Stimulated activated CD8-positive, alpha-beta memory T cell treated with anti-CD3 and anti-CD28 coated beads, Interleukin-7, amount 100 ng/mL, for 4 hours (primary cell): ENCODE results near the gene CCL17.

Experiments
- DNase-seq, 2 donors: peaks; one replicate each; pipeline ENCODE4 v3.0.0-alpha.2; 2020; ENCODE audit warnings: low read depth in 2 of 2

The CCL17 gene

GRCh38 chr16:57377080-57377841 is 27.3 kb upstream of the CCL17 start:
- peak in 1 of 2 donors; percentile 12 for DNase-seq

GRCh38 chr16:57379579-57379978 is 25.0 kb upstream of the CCL17 start:
- DNase-seq: no peak

- DNase-seq: no peak
Measured at GRCh38 chr16:57380671-57381462, 23.7 kb upstream of the CCL17 start.

- DNase-seq: no peak
Measured at GRCh38 chr16:57381791-57382534, 22.6 kb upstream of the CCL17 start.

- DNase-seq: no peak
Measured at GRCh38 chr16:57382535-57383275, 21.9 kb upstream of the CCL17 start.

GRCh38 chr16:57383276-57384247 is 21.0 kb upstream of the CCL17 start:
- DNase-seq: no peak

- DNase-seq: no peak
Measured at GRCh38 chr16:57384248-57385070, 20.1 kb upstream of the CCL17 start.

- DNase-seq: no peak
Measured at GRCh38 chr16:57385083-57385482, 19.5 kb upstream of the CCL17 start.

- no peak for DNase-seq
Measured at GRCh38 chr16:57386381-57386951, 18.1 kb upstream of the CCL17 start.

- no peak for DNase-seq
Measured at GRCh38 chr16:57387598-57388354, 16.8 kb upstream of the CCL17 start.

- no peak for DNase-seq
Measured at GRCh38 chr16:57388359-57389086, 16.0 kb upstream of the CCL17 start.

- no peak for DNase-seq
Measured at GRCh38 chr16:57389087-57389468, 15.5 kb upstream of the CCL17 start.

GRCh38 chr16:57390636-57391295 is 13.8 kb upstream of the CCL17 start:
- no peak for DNase-seq

GRCh38 chr16:57391300-57391699 is 13.3 kb upstream of the CCL17 start:
- DNase-seq: no peak

- DNase-seq: no peak
Measured at GRCh38 chr16:57391708-57392107, 12.9 kb upstream of the CCL17 start.

- DNase-seq: no peak
Measured at GRCh38 chr16:57392694-57393093, 11.9 kb upstream of the CCL17 start.

GRCh38 chr16:57394444-57394843 is 10.1 kb upstream of the CCL17 start:
- DNase-seq: no peak
